Activated CD8-positive, alpha-beta memory T cell treated with anti-CD3 and anti-CD28 coated beads for 4 hours (primary cell): ENCODE data around the gene SLCO4A1.

Experiments
- DNase-seq, 2 donors: peaks; one replicate each; pipeline ENCODE4 v3.0.0-alpha.2; 2020; ENCODE audit warnings: low read depth in 2 of 2

SLCO4A1 gene

GRCh38 chr20:62607366-62608217 is 34.7 kb upstream of the SLCO4A1 start:
- DNase-seq: no peak

- DNase-seq: no peak
Measured at GRCh38 chr20:62608218-62608565, 34.1 kb upstream of the SLCO4A1 start.

DNA sequence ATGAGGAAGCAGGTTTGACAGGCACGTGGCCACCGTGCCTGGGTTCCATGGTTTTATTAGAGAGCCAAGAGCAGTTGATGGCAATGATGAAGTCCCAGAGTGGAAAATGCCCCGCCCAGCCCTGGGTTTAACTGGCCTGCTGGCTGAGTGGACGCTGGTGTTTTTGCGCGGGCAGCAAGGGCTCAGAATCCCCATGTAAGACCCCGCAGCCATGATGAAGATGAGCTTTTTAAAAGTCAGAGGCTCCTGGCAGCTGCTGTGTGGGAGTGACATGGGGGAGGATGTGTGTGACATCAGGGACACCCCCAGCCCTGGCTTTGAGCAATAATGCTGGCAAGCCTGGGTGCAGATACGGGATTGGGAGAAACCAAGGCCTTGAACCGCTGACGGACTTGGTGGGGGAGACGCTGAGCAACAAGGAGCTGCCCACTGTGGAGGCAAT is 33.0 kb upstream of the SLCO4A1 start:
- DNase-seq: no peak

DNA sequence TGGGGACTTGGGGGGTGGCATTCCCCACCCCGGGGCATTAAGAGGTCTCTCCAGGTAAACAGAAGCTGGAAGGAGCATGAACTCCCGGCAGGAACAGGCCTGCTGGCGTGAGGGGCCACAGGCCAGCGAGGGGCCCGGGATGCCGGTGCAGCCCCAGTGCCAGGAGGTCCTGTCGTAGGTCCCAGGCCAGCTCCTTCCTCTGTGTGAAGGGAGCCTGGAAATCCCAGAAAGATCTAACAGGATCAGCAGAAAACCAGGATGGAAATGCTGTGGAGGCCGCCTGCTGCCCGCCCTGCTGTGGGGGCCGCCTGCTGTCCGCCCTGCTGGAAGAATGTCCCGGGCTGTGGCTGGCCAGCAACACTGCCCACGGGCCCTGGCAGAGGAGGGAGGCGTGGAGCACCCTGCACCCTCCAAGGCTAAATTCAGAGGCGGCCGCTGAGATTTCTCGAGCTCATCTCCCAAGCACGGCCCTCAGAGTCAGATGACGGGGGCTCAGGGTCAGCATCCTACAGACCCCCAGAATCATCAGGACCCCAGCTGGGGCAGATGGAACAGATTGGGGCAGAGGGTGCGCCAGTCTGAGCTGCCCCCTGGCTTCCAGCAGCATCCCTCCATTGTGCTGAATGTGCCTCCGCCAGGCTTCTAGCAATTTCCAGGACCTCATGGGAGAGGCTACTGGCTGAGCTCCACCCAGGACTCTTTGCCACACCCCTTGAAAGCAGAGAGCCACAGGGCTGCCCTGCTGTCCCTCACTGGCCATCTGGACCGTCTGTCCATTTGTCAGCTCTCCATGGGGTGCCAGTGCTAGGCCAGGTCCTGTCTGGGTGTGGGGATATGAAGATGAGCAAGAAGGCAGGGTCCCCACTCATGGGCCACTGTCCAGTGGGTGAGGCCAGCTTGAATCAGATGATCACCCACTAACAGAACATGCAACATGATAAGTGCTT is 32.2 kb upstream of the SLCO4A1 start:
- no peak for DNase-seq

DNA sequence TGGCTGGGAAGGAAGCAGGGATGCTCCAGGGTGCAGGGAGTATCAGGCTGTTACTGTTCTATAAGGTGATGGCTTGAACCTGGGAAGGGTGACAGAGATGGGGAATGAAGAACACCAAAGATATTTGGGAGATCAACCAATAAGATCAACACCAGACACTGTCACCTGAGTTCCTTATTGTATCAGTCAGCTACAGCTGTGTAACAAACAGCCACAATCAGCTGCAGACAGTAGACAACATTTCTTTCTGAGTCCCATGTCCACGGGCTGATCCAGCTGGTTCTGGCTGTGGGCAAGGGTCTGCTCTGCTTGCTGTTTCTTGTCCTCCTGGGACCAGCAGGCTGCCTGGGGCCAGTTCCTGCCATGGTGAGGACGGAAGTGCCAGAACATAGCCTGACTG is 31.3 kb upstream of the SLCO4A1 start:
- no peak for DNase-seq

DNA sequence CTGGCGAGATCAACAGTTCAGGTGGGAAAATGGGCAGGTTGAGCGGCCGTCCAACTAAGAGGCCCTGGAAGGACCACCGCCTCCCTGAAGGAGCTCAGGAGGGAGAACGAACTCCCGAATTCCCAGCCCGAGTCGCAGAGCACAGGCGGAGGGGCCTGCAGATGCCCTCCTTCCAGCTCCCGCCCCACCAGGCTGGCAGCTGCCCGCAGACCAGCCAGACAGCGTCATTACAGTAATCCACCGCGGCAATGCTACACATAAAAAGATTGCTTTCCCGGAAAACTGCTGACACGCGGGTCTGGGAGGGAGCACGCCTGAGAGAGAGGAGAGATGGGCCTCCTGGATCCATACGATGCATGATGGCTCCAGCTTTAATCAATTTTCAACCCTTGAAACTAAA is 30.5 kb upstream of the SLCO4A1 start:
- no peak for DNase-seq

DNA sequence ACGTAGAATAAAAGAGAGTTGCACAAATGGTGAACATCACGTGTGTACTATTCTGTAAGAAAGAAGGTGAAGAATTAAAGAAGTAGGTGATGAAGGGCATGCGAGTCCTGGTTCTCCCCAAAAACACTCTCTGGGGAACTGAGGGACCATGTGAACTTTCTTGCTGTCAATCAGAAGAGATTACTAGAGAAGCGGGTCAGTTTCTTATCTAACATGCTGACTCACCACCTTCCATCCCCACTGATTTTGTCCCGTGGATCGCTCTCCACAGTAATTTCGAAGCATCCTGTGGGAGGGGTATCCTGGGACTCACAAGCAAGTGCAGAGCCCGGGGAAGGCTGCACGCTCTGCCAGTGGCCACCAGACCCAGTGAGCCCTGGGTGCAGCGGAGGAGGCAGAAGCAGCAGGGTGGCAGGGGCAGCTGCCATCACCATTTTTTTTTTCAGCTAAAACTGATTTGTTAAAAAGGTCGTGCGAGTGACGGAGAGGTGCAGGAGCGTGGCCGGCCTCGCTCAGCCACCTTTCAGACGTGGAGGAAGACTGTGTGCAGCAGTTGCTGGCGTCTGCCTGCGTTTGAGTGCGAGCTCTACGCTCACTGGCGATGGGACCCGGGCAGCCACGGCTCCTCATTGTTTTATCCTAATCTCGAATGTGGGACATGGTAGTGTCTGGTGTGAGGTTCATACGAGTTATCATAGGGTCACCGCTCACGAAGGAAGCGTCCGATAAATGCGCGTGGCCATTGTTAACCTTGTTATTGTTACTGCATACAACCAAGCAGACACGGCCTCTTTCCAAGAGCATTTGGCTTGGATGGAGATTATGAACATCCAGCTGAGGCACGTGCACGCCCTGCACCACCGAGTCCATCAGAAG is 28.0 kb upstream of the SLCO4A1 start:
- DNase-seq: no peak

GRCh38 chr20:62614961-62615680 is 27.2 kb upstream of the SLCO4A1 start:
- no peak for DNase-seq

DNA sequence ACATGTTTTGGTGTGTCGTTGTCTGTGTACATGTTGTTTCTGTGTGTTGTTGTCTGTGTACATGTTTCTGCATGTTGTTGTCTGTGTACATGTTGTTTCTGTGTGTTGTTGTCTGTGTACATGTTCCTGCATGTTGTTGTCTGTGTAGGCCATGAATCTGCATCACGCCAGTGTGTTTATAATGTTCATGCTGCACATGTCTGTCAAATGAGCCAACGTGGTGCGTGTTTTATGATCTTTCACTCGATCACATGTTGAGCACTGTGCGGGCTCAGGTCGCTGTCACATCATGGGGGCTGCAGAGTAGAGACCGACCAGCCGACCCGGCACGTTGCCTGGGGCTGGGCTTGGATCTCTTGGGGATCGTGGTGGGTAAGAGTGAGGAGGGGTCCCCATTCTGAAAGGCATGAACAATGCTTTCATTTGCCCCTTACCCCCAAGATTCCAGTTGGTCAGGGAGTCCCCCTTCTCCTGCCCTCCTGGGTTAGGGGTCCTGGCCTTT is 26.5 kb upstream of the SLCO4A1 start:
- DNase-seq: no peak

DNA sequence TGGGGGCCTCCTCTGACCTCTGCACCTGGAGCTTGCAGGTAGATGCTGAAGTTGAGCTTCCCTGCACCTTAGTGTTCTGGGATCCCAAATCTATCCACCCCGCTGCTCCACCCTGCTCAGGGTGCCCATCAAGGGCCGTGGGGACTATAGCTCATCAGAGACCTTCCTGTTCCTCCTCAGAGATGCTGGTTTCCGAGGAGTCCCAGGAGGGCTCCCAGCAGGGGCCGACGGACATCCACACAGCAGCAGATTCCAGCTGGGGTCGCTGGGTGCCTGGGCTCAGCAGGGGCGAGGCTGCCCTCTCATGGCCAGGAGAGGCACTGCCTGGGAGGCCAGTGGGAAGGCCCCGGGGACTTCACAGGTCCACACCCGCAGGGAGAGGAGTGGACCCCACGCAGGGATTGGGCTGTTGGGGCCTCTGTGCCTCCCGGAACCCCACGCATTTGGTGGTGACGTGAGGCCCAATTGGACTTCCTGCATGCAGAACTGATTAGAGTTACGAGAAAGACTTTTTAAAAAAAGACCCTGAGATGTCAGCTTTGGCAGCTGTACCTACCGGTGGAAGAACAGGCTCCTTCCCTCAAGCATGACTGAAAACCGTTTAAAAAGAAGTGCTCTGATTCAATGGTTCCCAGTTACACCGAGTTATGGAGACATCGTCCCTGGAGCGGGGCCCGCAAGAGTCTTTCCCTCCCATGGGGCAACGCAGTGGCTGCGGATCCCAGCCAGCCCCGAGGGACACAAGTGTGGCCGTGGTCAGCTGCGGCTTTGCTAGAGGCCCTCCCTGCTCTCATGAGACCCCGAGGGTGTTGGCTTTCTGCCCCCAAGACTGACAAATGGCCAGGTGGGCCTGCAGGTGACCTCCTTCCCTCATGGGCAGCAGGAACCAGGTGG is 25.3 kb upstream of the SLCO4A1 start:
- peak; percentile 41 to 50 for DNase-seq

- no peak for DNase-seq
Measured at GRCh38 chr20:62617711-62618483, 24.4 kb upstream of the SLCO4A1 start.

GRCh38 chr20:62618611-62619529 is 23.4 kb upstream of the SLCO4A1 start:
- no peak for DNase-seq

GRCh38 chr20:62620625-62621024 is 21.7 kb upstream of the SLCO4A1 start:
- DNase-seq: no peak

GRCh38 chr20:62621251-62622110 is 20.8 kb upstream of the SLCO4A1 start:
- DNase-seq: no peak

GRCh38 chr20:62622178-62622876 is 20.0 kb upstream of the SLCO4A1 start:
- DNase-seq: no peak

GRCh38 chr20:62622877-62623487 is 19.3 kb upstream of the SLCO4A1 start:
- no peak for DNase-seq
